NB4 (cell line): ENCODE measurements around the gene GAB2.

ENCODE experiments used
- MYC ChIP-seq: IDR thresholded peaks from 2 replicates; pipeline ENCODE4 v1.6.1; 2011; ENCODE audit warnings: low read depth, low read length
- POLR2A ChIP-seq: IDR thresholded peaks from 2 replicates; pipeline ENCODE4 v1.6.1; 2011; ENCODE audit warnings: mild to moderate bottlenecking; ENCODE audit not compliant: insufficient read length; ENCODE audit errors: extremely low read depth
- TF ChIP-seq, protein P1 (sequence below): IDR thresholded peaks from one replicate; pipeline ENCODE4 v1.5.1; 2012; ENCODE audit warnings: low read depth, low read length
- TF ChIP-seq, protein P2 (sequence below): IDR thresholded peaks from 2 replicates; pipeline ENCODE4 v1.6.1; 2011; ENCODE audit warnings: low read depth, low read length

GRCh38 chr11:78344676-78345075 is 72.9 kb downstream of the GAB2 start:
- TF ChIP-seq, protein P1, sequence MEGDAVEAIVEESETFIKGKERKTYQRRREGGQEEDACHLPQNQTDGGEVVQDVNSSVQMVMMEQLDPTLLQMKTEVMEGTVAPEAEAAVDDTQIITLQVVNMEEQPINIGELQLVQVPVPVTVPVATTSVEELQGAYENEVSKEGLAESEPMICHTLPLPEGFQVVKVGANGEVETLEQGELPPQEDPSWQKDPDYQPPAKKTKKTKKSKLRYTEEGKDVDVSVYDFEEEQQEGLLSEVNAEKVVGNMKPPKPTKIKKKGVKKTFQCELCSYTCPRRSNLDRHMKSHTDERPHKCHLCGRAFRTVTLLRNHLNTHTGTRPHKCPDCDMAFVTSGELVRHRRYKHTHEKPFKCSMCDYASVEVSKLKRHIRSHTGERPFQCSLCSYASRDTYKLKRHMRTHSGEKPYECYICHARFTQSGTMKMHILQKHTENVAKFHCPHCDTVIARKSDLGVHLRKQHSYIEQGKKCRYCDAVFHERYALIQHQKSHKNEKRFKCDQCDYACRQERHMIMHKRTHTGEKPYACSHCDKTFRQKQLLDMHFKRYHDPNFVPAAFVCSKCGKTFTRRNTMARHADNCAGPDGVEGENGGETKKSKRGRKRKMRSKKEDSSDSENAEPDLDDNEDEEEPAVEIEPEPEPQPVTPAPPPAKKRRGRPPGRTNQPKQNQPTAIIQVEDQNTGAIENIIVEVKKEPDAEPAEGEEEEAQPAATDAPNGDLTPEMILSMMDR, result no peak
- TF ChIP-seq POLR2A, result no peak
- TF ChIP-seq MYC, result no peak
- TF ChIP-seq, protein P2, sequence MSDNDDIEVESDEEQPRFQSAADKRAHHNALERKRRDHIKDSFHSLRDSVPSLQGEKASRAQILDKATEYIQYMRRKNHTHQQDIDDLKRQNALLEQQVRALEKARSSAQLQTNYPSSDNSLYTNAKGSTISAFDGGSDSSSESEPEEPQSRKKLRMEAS, result no peak
